OCI-M1 (cell line): ENCODE measurements around the gene VSIG8.
A peak's percentile ranks its signal among the peaks of the same experiment; 100 is the strongest.

ENCODE experiments used
- DNase-seq: peaks from one replicate; lab custom pipeline; 2025; lab: John Stamatoyannopoulos, UW

The VSIG8 gene

DNA sequence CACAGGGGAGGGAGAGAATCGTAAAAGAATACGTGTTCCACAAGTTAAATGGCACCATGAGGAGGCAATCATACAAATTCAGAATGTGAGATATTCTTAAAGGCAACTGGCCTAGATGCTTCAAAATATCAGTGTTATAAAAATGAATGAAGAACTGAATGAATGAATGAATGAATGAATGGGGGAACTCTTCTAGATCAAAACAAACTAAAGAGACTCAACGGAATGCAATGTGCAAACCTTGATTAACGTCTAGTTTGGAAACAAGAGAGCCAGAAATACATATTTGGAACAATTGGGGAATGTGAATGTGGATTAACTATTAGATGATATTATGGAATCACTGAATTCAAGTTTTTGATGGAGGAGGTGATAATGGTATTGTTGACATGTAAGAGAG lies 20.7 kb upstream of the VSIG8 start:
- no peak for DNase-seq

DNA sequence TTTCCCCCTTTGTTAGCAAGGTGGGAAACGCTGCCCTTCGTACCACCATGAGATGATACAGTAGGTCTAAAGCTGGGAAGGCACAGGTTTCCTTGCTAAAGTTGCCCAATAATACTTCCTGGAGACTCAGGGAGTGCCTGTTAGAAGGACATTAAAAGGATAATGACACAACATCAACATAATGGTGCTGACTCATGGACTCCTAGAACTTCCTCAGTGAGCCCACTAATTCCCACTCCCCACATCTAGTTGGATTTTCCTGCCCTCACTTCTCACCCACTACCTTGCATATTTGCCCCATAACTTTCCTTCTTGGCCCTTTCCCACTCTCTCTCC lies 20.0 kb upstream of the VSIG8 start:
- DNase-seq = no peak

- peak; percentile 38 for DNase-seq
These were observed 19.4 kb upstream of the VSIG8 start for GRCh38 chr1:159881622-159882526.

DNA sequence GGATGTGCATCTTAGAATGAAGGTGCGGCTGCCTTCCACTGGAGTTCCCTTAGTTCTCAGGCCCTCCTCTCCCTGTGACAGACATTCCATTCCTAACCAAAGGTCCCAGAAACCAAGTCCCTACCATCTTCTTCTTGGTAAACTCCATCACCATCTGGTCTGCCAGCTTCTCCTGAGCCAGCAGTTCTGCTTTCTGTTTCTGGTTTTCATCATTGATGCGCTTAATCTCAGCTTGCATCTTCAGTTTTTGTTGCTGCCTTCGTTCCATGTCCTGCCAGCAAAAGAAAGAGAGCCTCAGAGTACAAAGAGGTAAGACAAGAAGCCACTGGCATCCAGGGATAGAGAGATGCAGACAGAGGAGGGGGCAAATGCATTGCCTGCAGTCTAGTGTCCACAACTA lies 18.0 kb upstream of the VSIG8 start:
- DNase-seq = peak; percentile 53

GRCh38 chr1:159879977-159880376 lies 17.5 kb upstream of the VSIG8 start:
- DNase-seq = peak; percentile 86

DNA sequence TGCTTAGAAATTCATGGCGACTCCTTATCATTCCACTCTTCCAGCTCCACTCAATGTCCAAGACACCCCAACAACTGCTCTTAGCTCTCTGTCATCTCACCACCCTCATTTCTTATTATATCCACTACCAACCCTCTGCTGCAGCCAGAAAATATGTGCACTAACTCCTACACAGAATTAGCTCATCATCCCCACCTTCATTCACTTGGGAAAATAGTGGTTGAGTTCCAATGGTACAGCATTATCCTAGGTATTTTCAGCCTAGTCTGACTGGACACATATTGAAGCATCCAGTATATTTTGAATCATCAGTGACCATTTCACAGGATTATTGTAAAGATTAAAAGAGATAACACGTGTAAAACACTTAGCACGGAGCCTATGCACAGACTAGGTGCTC lies 16.7 kb upstream of the VSIG8 start:
- no peak for DNase-seq

GRCh38 chr1:159877695-159878444 lies 15.4 kb upstream of the VSIG8 start:
- no peak for DNase-seq

DNA sequence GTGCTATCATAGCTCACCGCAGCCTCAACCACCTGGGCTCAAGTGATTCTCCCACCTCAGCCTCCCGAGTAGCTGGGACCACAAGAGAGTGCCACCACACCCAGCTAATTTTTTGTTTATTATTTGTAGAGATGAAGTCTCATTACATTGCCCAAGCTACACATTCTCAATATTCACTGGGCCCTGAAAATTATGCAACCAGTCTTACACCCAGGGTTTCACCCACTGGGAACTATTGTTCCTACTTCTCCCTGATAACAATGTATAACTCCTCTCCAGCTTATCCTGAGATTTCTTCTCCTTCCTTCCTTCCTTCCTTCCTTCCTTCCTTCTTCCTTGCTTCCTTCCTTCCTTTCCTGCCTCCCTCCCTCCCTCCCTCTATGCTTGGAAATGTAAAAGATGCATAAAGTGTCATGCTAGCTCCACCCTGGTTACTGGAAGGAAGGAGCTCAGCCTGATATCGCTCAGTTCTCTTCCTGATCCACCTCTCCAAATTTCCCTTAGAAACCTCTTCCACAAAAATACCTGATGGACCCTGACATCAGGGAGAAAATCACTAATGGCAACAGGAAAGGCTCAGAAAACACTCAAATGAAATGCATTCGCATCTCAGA lies 11.2 kb upstream of the VSIG8 start:
- no peak for DNase-seq

GRCh38 chr1:159872891-159873290 lies 10.4 kb upstream of the VSIG8 start:
- DNase-seq = no peak

- no peak for DNase-seq
These were observed 8.2 kb upstream of the VSIG8 start for GRCh38 chr1:159870704-159871103.

- peak; percentile 30 for DNase-seq
These were observed 7.2 kb upstream of the VSIG8 start for GRCh38 chr1:159869607-159870006.

GRCh38 chr1:159869173-159869572 lies 6.7 kb upstream of the VSIG8 start:
- peak; percentile 22 for DNase-seq

DNA sequence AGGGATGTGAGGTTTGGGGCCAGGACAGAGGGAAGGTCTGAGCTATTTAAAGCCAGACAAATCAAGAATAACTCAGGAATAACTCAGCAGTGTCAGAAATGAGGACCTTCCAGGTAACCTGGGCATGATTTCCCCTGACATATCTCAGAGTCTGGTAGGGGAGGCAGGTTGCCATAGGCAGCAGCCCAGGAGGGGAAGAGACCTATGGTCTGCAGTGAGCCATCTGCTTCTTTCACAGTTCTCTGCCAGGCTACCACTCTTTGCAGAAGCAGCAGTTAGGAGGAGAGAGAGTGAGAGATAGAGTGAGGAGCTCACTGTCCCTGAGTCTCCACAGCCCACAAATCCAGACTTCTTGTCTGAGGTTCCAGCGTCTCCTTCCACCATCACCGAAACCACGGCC lies 6.3 kb upstream of the VSIG8 start:
- DNase-seq = no peak

DNA sequence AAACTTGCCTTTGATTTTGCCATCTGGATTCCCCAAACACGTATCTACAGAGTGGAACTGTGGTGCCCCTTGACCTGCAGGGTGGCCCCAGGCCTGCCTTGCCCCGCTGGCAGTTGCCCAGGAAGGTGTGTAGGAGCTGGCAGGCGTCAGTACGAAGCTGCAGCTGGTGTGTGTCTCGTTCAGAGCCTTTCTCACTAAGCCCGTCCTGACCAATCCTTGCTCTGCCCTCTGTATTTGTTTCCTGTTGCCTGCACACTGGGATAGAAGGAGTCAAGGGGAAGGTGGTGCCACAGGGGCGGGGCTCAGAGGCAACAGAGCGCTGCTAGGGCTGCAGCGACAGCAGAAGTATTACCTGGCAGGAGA lies 5.2 kb upstream of the VSIG8 start:
- no peak for DNase-seq

- no peak for DNase-seq
These were observed 4.6 kb upstream of the VSIG8 start for GRCh38 chr1:159866905-159867663.

GRCh38 chr1:159866066-159866465 lies 3.6 kb upstream of the VSIG8 start:
- no peak for DNase-seq

GRCh38 chr1:159864262-159864661 lies 1.8 kb upstream of the VSIG8 start:
- peak; percentile 34 for DNase-seq

GRCh38 chr1:159862031-159862430 lies 426 bp downstream of the VSIG8 start:
- DNase-seq = no peak

DNA sequence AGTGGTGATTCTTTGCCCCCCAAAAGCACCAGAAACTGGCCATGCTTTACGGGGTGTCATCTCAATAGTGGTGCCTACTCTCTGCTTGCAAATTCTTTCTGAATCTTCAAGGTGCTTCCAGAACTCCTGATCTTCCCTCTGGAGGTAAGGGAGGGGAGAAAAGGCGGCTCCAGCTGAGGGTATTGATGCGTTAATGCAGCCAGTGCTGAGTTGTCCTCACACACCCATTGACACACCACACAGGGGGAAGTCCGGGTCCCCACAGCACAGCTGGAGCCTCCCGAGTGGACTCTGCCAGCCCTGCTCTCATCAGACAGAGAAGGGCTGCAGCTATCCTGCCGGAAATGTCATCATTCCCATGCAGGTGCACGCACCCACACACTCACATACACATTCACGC lies 1.2 kb downstream of the VSIG8 start:
- DNase-seq = no peak

DNA sequence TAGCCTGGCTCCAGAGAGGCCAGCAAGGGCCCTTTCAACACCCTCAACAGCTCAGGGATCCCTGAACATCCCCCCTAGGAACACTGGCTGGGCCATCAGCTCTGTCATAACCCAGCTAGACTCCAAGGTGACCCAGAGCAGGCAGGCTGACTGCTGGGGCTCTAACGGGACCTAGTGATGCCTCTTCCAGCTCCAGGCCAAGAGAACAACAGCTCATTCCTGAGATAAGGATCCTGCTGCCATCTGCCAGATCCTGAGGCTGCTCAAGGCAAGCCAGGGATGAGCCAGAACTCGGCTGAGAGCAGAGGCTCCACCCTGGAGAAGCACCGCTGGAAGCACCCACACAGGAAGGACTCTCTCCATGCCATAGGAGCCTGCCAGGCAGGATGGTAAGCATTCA lies 2.0 kb downstream of the VSIG8 start:
- DNase-seq = no peak

- DNase-seq = no peak
These were observed 2.6 kb downstream of the VSIG8 start for GRCh38 chr1:159859767-159860322.

GRCh38 chr1:159857889-159858288 lies 4.6 kb downstream of the VSIG8 start:
- DNase-seq = no peak
